Measurements from ENCODE around the gene ZMYM4.
A peak's percentile ranks its signal among the peaks of the same experiment; 100 is the strongest.
"Not testable (repeated sequence)": the region's sequence is repeated elsewhere in the genome, so short reads cannot be mapped to it uniquely, and the experiment has no call there.

The ZMYM4 gene

GRCh38 chr1:35268282-35269200, at the start of gene ZMYM4:
Gene ZMYM4 (plus strand): TSS chr1:35268709. CDS start chr1:35269047, 338 bp downstream.
- peak; percentile 93 for DNase-seq

DNA sequence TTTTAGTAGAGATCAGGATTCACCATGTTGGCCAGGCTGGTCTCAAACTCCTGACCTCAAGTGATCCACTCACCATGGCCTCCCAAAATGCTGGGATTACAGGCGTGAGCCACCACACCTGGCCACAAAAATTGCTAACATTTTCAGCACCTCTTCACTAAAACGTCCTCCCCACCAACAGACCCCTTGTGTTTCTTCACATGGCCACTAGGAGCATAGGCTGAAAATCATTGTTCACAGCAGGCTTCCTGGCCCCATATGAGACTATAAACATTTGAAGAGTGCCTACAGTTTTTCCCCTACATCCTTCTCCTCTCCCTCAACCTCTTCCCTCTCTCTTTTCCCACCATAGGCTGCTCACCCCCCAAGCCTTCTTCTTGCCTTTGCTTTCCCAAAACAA, 47.5 kb upstream of the ZMYM4 start:
- DNase-seq, result no peak

GRCh38 chr1:35222322-35223083, 46.0 kb upstream of the ZMYM4 start:
- no peak for DNase-seq

GRCh38 chr1:35223084-35223630, 45.4 kb upstream of the ZMYM4 start:
- no peak for DNase-seq

- DNase-seq, result no peak
These were observed 42.0 kb upstream of the ZMYM4 start for GRCh38 chr1:35226546-35226945.

DNA sequence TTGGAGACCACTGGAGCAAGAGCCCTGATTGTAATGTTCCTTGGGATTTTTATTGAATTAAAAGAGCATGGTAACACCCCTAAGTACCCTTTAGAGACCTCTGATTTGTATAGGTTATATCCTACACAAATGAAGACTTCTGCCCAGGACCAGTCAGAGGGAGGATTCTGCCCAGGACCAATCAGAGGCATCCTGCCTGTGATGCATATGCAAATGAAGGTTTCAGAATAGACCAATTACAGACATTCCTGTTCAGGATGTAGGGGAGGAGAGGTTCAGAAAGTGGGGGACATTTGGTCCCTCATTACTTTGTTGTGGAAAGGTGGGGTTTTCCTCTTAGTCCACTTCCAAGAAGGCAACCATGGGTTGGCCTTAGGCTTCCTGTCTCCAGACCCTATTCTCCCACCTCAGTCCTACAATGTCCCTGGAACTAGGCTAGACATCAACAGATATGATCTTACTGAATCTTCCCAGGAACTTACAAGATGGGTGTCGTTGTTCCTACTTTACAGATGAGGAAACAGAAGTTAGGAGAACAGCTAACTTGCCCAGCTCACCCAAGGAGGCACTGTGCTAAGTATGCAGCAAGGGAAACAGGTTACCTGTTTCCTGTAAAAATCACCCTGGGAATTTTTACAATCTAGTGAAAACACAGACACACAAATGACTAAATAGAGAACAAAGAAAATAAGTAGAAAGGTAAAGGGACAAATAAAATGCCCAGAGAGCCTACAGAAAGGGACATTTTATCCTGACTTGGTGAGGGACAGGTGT, 38.7 kb upstream of the ZMYM4 start:
- DNase-seq, result no peak

- DNase-seq, result no peak
These were observed 37.2 kb upstream of the ZMYM4 start for GRCh38 chr1:35231287-35231686.

DNA sequence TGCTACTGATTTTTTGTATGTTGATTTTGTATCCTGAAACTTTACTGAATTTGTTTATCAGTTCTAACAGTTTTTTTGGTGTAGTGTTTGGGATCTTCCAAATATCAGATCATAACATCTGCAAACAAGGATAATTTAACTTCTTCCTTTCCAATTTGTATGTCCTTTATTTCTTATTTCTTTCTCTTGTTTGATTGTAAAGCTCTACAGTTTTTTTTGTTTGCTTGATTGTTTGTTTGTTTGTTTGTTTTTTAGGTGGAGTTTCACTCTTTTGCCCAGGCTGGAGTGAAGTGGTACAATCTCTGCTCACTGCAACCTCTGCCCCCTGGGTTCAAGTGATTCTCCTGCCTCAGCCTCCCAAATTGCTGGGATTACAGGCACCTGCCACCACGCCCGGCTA, 31.7 kb upstream of the ZMYM4 start:
- not testable (repeated sequence) for DNase-seq

GRCh38 chr1:35243691-35244090, 24.8 kb upstream of the ZMYM4 start:
- DNase-seq, result no peak

- DNase-seq, result no peak
These were observed 21.3 kb upstream of the ZMYM4 start for GRCh38 chr1:35247256-35247655.

DNA sequence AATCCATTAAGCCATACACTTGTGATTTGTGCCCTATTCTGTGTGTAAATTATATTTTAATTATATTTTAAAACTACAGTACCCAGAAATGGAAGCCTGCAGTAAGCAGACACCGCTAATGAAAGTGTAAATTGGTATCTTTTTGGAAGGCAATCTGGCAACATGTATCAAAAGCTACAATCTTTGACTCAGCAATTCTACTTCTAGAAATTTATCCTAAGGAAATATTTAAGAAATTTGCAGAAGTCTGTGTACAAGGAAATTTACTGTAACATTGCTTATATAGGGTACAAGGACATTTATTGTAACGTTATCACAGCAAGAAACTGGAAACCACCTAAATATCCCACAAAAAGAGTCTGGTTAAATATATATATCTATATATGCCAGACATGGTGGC, 14.6 kb upstream of the ZMYM4 start:
- DNase-seq, result no peak

GRCh38 chr1:35255276-35255675, 13.2 kb upstream of the ZMYM4 start:
- no peak for DNase-seq

GRCh38 chr1:35259561-35259960, 8.9 kb upstream of the ZMYM4 start:
- DNase-seq, result no peak

DNA sequence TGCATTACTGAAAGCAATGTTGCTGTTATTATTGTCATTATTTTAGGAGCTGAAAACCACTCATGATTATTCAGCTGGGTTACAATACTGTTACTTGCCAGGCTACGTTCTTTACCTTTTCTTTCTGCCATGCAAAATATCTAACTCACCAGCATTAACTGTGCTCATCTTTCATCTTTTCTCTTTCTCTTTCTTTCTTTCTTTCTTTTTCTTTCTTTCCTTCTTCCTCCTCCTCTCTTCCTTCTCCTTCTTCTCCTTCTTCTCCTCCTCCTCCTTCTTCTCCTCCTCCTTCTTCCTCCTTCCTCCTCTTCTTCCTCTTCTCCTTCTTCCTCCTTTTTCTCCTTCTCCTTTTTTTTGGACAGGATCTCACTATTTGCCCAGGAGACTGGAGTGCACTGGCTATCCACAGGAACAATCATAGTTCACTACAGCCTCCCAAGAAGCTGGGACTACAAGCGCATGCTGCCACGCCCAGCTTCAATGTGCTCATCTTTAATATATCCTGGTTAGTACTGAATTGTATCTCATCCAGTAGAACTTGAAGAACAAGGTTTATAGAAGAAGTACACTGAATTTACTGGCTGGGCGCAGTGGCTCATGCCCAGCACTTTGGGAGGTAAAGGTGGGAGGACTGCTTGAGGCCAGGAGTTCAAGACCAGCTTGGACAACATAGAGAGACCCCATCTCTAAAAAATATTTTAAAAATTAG, 6.9 kb upstream of the ZMYM4 start:
- DNase-seq, result no peak

DNA sequence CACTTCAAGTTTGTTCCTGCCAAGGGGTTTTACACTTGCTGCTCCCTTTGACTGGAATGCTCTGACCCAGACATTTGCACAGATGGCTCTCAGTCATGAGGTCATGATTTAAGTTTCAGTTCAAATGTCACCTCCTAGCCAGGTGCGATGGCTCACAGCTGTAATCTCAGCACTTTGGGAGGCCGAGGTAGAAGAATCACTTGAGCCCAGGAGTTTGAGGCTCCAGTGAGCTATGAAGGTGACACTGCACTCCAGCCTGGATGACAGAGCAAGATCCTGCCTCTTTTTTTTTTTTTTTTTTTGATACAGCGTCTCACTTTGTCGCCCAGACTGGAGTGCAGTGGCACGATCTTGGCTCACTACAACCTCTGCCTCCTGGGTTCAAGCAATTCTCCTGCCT, 4.5 kb upstream of the ZMYM4 start:
- no peak for DNase-seq

GRCh38 chr1:35264871-35265270, 3.6 kb upstream of the ZMYM4 start:
- no peak for DNase-seq

GRCh38 chr1:35266306-35266705, 2.2 kb upstream of the ZMYM4 start:
- DNase-seq, result no peak

DNA sequence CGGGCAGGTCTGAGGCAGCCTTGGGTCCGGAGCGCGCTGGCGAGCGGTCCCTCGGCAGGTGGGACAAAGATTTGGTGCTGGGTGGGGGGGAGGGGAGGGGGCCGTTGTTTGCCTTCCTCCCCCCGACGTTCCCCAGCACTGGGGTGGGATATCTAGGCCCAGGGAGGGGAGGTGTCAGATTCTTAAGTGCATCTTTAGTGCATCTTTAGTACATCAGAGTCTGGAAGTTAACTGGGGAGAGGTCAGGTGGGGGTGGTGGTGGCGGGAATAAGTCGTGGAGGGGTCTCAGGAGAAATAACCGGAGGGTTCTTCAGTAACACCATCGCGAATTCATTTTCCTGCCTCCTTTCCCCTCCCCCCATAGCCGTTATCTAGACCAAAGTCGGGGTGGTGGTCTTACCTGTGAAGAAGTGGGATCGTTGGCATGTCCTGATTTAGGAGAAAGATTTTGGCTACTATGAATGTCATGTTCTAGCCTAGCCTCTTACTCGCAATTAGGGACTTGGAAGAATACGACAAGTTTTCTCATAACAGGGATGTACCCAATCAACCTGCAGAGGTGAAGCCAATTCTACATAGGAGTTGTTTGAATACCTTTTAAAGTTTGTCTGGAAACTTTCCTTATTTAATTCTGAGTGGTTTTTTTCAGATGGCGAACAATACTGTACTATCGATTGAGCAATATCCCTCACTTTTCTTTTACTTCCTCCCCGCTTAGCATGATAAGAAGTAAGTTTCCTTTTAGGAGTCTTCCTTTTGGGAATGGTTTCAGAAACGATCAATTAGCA, 886 bp downstream of the ZMYM4 start:
- peak; percentile 5 for DNase-seq

GRCh38 chr1:35269989-35270289, 1.4 kb downstream of the ZMYM4 start:
- no peak for DNase-seq

GRCh38 chr1:35270836-35271235, 2.3 kb downstream of the ZMYM4 start:
- DNase-seq, result no peak

DNA sequence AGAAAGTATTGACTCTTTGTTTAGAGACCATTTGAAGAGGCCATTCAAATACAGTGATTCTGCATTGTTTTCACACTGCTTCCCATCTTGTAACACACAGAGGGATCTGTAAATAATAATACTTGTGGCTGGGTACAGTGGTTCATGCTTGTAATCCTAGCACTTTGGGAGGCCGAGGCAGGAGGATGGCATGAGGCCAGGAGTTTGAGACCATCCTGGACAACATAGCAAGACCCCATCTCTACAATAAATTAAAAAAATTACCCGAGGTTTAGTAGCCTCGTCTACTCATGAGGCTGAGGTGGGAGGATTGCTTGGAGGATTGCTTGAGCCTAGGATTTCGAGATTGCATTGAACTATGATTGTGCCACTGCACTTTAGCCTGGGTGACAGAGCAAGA, 5.7 kb downstream of the ZMYM4 start:
- no peak for DNase-seq

Data from stimulated activated CD4-positive, alpha-beta T cell treated with anti-CD3 and anti-CD28 coated beads, Interleukin-4, amount 100 ng/mL, for 24 hours (primary cell).